ENCODE measurements around the gene IFNL2.
"Not testable (repeated sequence)": the region's sequence is repeated elsewhere in the genome, so short reads cannot be mapped to it uniquely, and the experiment has no call there.

Gene IFNL2

GRCh38 chr19:39268085-39268484 lies at the start of gene IFNL2:
Gene IFNL2 (plus strand): TSS chr19:39268396. CDS start chr19:39268569, 173 bp downstream.
- DNase-seq; in situ Hi-C loops (cut with MboI; ENCODE audit: low pct_unique_long_range_greater_than_20kb, low sequenced_read_pairs): not testable (repeated sequence)

- in situ Hi-C loops (cut with MboI; ENCODE audit: low pct_unique_long_range_greater_than_20kb, low sequenced_read_pairs); DNase-seq: not testable (repeated sequence)
Observed at GRCh38 chr19:39219108-39219507, 49.1 kb upstream of the IFNL2 start.

DNA sequence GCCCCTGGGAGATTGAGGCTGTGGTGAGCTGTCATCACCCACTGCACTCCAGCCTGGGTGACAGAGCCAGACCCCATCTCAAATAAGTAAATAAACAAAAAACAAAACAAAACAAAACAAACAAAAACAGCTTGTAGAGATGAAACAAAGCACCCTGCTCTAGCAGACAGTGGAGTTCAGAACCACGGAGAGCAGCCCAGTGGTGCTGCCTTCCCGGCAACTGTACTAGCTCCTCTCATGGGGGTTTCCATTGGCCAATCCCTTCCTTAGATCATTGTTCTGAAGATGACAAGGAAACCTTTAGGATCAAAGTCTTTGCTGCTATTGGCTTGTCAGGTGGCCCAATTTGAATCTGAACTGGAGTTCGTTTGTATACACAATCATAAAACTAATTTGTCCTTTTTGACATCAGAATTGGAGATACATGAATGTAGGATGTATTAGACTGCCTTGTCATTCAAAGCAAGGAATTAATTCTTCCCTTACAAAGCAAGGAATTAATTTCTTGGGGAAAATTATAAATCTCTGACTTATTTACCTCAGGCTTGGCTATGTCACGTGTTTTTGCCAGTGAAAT lies 44.4 kb upstream of the IFNL2 start:
- in situ Hi-C loops (cut with MboI; ENCODE audit: low pct_unique_long_range_greater_than_20kb, low sequenced_read_pairs): no loop called here
- peak; percentile 43 for DNase-seq

DNA sequence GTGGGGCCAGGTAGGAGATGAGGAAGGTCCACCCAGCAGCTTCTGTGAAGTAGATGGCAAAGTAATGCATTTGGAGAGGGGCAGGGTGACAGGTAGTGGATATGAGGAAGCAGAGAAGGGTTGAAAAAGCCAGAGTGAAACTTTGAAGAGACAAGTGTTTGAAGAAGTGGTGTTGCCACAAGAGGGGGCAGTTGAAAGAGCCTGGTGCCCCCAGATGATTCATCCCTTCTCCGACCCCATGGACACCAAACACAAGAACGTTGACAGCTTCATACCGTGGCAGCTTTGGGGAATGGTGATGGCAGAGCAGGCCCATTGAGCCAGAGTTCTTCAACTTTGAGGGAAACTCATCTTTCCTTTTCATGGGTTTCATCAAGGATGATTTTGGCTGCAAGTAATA lies 43.3 kb upstream of the IFNL2 start:
- in situ Hi-C loops (cut with MboI; ENCODE audit: low pct_unique_long_range_greater_than_20kb, low sequenced_read_pairs): no loop called here
- DNase-seq: peak; percentile 72

GRCh38 chr19:39230096-39230764 lies 38.0 kb upstream of the IFNL2 start:
- in situ Hi-C loops (cut with MboI; ENCODE audit: low pct_unique_long_range_greater_than_20kb, low sequenced_read_pairs): no loop called here
- DNase-seq: no peak

- DNase-seq: no peak
- in situ Hi-C loops (cut with MboI; ENCODE audit: low pct_unique_long_range_greater_than_20kb, low sequenced_read_pairs): no loop called here
Observed at GRCh38 chr19:39232708-39233107, 35.5 kb upstream of the IFNL2 start.

- in situ Hi-C loops (cut with MboI; ENCODE audit: low pct_unique_long_range_greater_than_20kb, low sequenced_read_pairs): no loop called here
- no peak for DNase-seq
Observed at GRCh38 chr19:39236527-39236926, 31.7 kb upstream of the IFNL2 start.

GRCh38 chr19:39237200-39238184 lies 30.7 kb upstream of the IFNL2 start:
- DNase-seq: peak; percentile 72
- in situ Hi-C loops (cut with MboI; ENCODE audit: low pct_unique_long_range_greater_than_20kb, low sequenced_read_pairs): no loop called here

DNA sequence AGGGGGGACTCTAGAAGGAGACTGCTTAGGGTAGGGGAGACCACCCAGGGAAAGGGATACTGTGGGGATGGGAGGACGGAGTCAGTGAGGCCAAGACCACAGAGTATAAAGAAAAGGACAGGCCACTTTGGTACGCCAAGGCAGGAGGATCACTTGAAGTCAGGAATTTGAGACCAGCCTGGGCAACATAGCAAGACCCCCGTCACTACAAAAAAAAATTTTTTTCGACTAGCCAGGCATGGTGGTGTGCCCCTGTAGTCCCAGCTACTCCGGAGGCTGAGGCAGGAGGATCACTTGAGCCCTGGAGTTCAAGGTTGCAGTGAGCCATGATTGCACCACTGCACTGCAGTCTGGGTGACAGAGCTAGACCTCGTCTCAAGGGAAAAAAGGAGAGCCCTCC lies 30.0 kb upstream of the IFNL2 start:
- in situ Hi-C loops (cut with MboI; ENCODE audit: low pct_unique_long_range_greater_than_20kb, low sequenced_read_pairs): no loop called here
- DNase-seq: no peak

DNA sequence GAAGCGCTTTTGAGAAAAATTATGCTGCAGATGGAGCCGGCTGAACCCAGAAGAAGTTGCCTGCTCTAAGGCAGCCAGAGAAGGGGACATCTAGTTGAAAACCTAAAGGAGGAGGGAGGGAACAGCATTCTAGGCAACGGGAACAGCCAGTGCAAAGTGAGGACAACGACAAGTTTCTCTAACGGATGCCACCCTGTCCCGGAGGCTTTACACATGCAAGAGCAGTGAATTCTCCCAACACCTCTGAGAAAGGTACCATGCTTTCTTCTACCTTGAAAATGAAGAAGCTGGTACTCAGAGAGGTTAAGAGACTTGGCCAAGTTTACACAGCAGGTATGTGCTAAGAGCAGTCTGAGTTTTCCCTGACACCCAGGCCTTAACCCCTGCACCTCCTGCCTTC lies 29.3 kb upstream of the IFNL2 start:
- in situ Hi-C loops (cut with MboI; ENCODE audit: low pct_unique_long_range_greater_than_20kb, low sequenced_read_pairs): no loop called here
- no peak for DNase-seq

- in situ Hi-C loops (cut with MboI; ENCODE audit: low pct_unique_long_range_greater_than_20kb, low sequenced_read_pairs): no loop called here
- no peak for DNase-seq
Observed at GRCh38 chr19:39240421-39240820, 27.8 kb upstream of the IFNL2 start.

- DNase-seq; in situ Hi-C loops (cut with MboI; ENCODE audit: low pct_unique_long_range_greater_than_20kb, low sequenced_read_pairs): not testable (repeated sequence)
Observed at GRCh38 chr19:39243741-39244140, 24.5 kb upstream of the IFNL2 start.

DNA sequence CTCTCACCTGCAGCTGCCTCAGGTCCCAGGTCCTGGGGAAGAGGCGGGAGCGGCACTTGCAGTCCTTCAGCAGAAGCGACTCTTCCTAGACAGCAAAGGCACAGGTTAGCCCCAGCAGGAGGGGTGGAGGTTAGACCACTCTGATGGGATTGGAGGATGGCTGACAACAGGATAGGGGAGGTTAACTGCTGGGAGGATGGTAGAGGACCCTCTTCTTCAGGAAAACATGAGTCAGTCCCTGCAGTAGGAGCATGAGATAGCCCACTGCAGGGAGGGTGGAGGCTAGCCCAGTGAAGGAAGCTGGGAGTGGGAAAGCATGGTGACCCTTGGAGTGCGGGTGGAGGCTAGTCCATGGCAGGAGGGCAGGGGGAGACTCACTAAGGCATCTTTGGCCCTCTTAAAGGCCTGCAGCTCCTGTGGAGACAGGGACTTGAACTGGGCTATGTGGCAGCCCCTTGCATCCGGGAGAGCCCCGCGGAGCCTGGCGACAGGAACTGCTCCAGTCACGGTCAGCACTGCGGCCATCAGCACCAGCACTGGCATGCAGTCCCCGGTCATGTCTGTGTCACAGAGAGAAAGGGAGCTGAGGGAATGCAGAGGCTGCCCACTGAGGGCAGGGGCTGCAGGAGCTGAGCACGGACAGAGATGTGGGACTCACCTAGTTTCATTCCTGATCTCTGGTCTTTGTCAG lies 23.6 kb upstream of the IFNL2 start, which contains the start of gene IFNL3:
TSS of gene IFNL3 (minus strand) at position 597 of the 691 bp plus-strand sequence. CDS start at position 558, 39 bp downstream.
- in situ Hi-C loops (cut with MboI; ENCODE audit: low pct_unique_long_range_greater_than_20kb, low sequenced_read_pairs); DNase-seq: not testable (repeated sequence)

DNA sequence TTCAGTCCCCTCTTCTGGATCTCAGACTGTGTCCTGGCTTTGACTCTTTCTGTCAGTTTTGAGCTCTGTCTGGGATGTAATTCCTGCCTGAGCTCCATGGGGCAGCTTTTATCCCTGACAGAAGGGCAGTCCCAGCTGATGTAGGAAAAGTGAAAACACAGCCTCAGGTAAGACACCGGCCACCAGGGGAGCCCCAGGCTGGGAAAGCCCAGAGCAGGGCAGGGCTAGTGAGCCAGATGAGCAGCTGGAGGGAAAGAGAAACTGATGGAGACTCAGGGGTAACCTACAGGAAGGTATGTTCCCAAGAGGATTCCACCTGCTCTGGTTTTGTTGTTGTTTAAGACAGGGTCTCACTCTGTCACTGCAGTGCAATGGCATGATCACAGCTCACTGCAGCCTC lies 23.0 kb upstream of the IFNL2 start:
- DNase-seq; in situ Hi-C loops (cut with MboI; ENCODE audit: low pct_unique_long_range_greater_than_20kb, low sequenced_read_pairs): not testable (repeated sequence)

DNA sequence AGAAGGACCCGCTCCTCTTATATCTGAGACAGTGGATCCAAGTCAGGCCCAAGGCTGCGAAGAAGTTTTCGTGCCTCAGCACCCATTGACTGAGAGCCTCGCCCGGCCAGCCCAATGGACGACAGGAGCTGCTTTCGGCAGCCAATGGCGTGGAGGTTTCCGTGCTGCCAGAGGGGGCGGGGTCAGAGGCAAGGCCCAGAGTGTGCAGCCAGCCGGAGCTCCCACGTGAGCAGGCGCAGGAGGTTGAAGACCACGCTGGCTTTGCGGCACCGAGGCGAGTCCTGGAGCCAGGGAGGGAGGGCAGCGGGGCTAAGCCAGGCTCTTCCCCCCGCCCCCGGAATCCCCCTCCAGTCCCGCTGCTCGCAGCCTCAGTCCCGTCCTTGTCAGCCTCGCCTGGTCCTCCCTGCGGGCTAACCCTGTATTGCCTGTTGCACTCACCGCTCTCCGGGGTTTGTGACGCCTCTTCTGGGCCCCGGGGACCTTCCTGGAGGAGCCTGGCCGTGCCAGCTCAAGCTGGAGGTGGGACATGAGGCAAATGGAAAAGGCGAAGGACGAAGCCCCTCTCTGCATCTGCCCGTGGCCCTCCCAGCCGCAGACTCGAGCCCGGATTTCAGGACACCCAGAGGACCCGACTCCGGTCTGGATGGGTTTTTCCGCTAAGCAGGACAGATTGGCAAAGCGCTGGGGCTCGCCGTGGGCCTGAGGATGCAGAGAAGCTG lies 21.1 kb upstream of the IFNL2 start:
- DNase-seq: no peak
- in situ Hi-C loops (cut with MboI; ENCODE audit: low pct_unique_long_range_greater_than_20kb, low sequenced_read_pairs): no loop called here

DNA sequence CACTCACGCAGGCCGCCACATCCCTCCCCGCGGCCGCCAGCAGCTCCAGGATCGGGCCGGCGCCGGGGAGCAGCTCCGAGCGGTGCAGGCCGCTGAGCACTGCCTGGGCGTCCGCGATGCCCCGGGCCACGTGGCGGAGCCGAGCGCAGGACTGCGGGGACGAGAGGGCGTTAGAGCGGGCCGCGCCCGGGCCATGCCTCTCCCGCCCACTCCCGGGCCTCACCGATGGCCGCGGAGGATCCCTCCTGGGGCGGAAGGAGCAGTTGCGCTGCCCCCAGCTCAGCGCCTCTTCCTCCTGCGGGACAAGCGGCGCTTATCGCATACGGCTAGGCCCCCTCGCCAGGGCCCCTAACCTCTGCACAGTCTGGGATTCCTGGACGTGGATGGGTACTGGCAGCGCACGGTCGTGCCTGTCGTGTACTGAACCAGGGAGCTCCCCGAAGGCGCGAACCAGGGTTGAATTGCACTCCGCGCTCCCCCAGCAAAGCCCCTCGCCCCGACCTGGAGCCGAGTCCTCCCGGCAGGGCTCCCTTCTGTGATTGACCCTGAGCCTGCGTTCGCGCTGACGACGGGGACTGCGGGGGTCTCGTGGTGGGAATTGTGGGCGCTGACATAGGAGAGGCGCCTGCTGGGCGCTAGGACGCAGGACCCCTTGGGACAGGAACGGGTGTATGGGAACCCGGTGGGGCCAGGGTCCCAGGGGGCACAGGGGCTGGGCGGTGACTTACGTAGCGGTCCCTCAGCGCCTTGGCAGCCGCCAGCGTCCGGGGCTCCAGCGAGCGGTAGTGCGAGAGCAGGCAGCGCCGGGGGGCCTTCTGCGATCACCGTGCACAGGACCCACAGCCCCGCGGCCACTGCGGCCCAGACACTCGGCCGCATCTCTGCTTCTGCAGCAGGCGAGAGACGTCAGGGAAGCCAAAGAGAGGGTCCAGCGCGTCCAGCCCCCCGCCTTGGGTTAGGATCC lies 20.2 kb upstream of the IFNL2 start:
- DNase-seq: no peak
- in situ Hi-C loops (cut with MboI; ENCODE audit: low pct_unique_long_range_greater_than_20kb, low sequenced_read_pairs): no loop called here

DNA sequence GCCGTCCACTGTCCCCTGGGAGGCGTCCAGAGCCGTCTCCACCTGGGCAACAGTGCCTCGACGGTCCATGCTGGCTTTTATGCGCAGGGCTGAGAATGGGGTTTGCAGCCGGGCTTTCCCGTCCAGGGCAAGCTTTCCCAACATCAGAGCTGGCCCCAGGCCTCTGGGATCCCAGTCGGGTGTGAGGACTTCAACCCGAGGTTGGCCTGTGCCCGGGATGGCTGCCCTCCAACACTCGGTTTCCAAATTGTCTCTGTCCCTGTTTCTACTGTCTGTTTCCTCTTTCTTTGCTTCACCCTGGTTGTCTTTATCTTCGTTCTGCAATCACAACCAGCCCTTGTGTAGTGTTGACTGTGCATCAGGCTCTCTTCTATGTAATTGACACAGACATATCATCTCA lies 19.4 kb upstream of the IFNL2 start, which contains the start of gene IFNL4:
TSS of gene IFNL4 (minus strand) at position 51 of the 400 bp plus-strand sequence.
- DNase-seq: no peak
- in situ Hi-C loops (cut with MboI; ENCODE audit: low pct_unique_long_range_greater_than_20kb, low sequenced_read_pairs): no loop called here

Measured in KBM-7 (cell line).